Stimulated activated naive CD8-positive, alpha-beta T cell treated with anti-CD3 and anti-CD28 coated beads, Interleukin-15, Interleukin-2, amounts not matched to agents 100 ng/mL and 50 ng/mL, for 24 hours (primary cell): ENCODE results near the gene MINK1.

Experiments used
- H3K27ac Mint-ChIP-seq: one replicate; pipeline ENCODE4 v1.8.0; 2021; ENCODE audit warnings: mild to moderate bottlenecking, mixed read lengths
- H3K27me3 Mint-ChIP-seq: one replicate; pipeline ENCODE4 v1.8.0; 2021; ENCODE audit warnings: mixed read lengths
- H3K36me3 Mint-ChIP-seq: one replicate; pipeline ENCODE4 v1.8.0; 2021; ENCODE audit warnings: low read depth, mixed read lengths
- H3K4me1 Mint-ChIP-seq: one replicate; pipeline ENCODE4 v1.8.0; 2021; ENCODE audit warnings: low read depth, mixed read lengths
- H3K4me3 Mint-ChIP-seq: one replicate; pipeline ENCODE4 v1.8.0; 2021; ENCODE audit warnings: mild to moderate bottlenecking, mixed read lengths
- H3K9me3 Mint-ChIP-seq: one replicate; pipeline ENCODE4 v1.8.0; 2021; ENCODE audit warnings: mixed read lengths

MINK1 gene

DNA sequence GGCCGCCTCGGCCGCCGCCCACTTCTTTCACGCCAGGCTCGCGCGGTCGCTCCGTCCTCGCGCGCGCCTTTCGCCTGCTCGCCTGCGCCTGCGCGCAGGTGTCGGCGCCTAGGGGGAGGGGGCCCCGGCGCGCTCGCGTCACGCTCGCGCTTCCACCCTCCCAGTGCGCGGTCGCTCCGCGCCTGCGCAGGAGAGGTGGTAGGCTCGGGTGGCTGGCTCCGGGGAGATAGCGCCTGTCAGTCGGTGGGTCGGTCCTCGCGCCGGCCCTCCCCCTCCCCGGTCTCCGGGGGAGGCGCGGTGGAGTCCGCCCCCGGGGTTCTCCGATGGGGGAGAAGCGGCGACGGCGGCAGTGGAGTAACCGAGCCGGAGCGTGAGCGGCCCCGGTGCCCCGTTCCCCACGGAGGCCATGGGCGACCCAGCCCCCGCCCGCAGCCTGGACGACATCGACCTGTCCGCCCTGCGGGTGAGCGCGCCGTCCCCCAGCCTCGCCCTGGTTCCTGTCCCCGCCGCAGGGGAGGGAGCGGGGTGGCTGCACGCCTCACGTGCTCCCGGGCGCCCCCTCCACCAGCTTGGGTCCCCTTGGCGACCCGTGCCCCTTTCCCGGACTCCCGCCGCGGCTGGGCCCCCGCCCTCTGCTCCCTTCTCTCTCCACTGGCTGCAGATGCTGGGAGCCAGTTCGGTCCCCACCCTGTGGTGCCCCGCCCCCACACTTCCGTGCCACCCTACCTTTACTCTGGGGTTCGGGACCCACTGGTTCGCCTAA lies at the start of gene MINK1:
Gene MINK1 (plus strand): TSS at position 163 of the 763 bp plus-strand sequence. CDS start 244 bp downstream, at position 407.
- no peaks in the 10 kb centered on the region for H3K27me3 Mint-ChIP-seq
- peak within 1 kb of the TSS; percentile 96 for H3K27ac Mint-ChIP-seq
- no peaks in the 10 kb centered on the region for H3K9me3 Mint-ChIP-seq
- H3K4me3 Mint-ChIP-seq: peak within 1 kb of the TSS; percentile 89
- H3K4me1 Mint-ChIP-seq: peaks cover 40% of the 10 kb centered on the region
- H3K36me3 Mint-ChIP-seq: peaks cover 9% of the 10 kb centered on the region

DNA sequence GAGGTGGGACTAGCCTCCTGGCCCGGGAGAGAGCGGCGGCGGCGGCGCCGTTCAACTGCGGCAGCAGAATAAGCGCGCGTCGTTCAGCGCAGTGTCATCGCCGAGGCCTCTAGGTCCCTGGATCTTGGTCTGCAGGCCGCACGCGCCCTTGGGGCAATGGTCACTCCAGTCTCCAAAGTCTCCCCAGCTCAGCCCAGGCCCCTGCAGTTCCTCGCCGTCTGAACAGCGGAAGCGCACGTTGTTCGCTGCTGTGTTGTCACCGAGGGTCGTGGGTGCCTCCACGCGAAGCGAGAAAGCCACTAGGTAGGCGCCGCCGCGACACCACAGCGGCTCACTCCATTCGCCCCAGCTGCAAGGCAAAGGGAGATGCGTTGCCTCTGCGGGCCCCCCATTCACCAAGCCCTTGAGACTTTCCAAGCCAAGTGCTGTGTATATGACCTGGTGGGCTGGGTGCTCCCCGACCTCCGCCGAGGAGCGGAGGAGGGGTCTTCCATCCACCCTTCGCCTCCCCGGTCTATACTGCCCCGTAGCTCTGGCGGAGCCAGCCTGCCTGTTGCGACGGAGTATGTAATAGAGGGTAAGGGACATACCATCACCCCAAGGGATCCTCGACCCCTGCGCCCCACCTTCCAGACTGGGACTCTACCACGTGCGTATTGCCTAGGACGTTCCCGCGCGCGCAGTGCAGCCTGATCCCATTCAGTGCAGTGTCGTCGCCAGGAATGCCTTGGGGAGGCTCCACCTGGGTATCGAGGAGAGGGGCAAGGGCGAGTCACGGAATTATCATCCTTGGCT lies 47.6 kb upstream of the MINK1 start:
- peak overlapping the region; percentile 20 for H3K4me3 Mint-ChIP-seq

GRCh38 chr17:4786106-4786511 lies 47.0 kb upstream of the MINK1 start, which contains the start of gene VMO1:
VMO1 (minus strand) TSS chr17:4786364; CDS start chr17:4786352, 12 bp downstream.
- Mint-ChIP-seq H3K27ac (no peak within 1 kb of the TSS), H3K4me1 (peaks cover 29% of the 10 kb centered on the region), H3K4me3 (peak within 1 kb of the TSS; percentile 20), H3K9me3 (no peaks in the 10 kb centered on the region), H3K36me3 (no peaks in the 10 kb centered on the region), H3K27me3 (peaks cover 59% of the 10 kb centered on the region)

More for the DNA sequence above, 47.6 kb upstream of the MINK1 start:
- Mint-ChIP-seq H3K9me3 (no peaks in the 10 kb centered on the region), H3K27ac (no peak overlapping the region), H3K36me3 (no peaks in the 10 kb centered on the region), H3K27me3 (peaks cover 63% of the 10 kb centered on the region), H3K4me1 (peaks cover 23% of the 10 kb centered on the region)

DNA sequence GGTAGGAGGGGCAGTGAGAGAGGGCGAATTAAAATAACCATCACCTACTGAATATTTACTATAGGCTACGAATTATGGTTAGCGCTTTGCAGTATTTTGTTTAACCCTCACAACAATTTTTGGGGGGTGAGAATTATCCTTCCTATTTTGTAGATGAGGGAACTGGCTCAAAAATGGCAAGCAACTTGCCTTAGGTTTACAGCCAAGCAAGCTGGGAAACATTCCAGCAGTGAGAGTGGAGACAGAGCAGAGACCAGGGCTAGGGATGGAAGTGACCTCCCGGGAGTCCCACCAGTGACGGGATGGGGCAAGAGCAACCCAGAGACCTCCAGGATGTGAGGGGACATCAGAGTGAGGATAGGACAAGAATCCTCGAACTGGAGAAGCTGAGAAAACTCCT lies 46.6 kb upstream of the MINK1 start:
- H3K27me3 Mint-ChIP-seq: peaks cover 59% of the 10 kb centered on the region
- H3K27ac Mint-ChIP-seq: no peak overlapping the region
- no peaks in the 10 kb centered on the region for H3K9me3 Mint-ChIP-seq
- H3K4me3 Mint-ChIP-seq: no peak overlapping the region
- peaks cover 32% of the 10 kb centered on the region for H3K4me1 Mint-ChIP-seq
- H3K36me3 Mint-ChIP-seq: no peaks in the 10 kb centered on the region

GRCh38 chr17:4788159-4788806 lies 44.9 kb upstream of the MINK1 start:
- no peak overlapping the region for H3K27ac Mint-ChIP-seq
- H3K4me1 Mint-ChIP-seq: peaks cover 32% of the 10 kb centered on the region
- H3K27me3 Mint-ChIP-seq: peaks cover 50% of the 10 kb centered on the region

DNA sequence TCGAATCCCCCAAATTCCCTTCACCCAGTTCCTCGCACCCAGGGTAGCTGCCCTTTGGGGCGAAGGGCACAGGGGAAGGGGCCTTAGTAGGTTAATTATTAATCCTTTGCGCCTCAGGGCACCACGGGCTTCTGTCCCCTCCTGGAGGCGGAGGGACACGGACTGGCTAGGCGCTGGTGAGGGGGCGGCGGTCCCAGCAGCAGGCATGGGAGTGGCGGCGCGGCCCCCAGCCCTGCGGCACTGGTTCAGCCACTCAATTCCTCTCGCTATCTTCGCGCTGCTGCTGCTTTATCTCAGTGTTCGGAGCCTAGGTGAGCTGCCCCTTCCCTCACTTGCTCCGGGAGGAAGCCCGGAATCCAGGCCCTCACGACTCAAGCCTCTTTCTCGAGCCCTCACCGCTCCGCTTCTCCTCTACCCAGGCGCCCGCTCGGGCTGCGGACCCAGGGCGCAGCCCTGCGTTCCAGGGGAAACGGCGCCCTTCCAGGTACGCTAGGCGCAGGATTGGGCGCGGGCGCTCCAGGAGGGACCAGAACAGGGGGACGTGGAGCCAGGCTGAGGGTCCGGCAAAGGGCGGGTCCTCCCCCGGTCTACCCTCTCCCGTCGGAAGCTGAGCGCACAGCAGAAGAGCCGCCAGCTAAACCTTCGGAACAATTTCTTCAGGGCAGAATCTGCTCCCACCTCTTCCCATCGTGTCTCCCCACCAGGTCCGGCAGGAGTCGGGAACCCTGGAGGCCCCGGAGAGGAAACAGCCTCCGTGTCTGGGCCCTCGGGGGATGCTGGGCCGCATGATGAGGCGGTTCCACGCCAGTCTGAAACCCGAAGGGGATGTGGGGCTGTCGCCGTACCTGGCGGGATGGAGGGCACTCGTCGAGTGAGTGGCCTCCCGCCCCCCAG lies 44.1 kb upstream of the MINK1 start, which contains the start of gene GLTPD2:
Gene GLTPD2 (plus strand): TSS at position 158 of the 894 bp plus-strand sequence. CDS start 48 bp downstream, at position 206.
- Mint-ChIP-seq H3K4me1 (peaks cover 32% of the 10 kb centered on the region), H3K27ac (no peak within 1 kb of the TSS), H3K27me3 (peaks cover 46% of the 10 kb centered on the region), H3K36me3 (no peaks in the 10 kb centered on the region), H3K4me3 (peak within 1 kb of the TSS; percentile 78), H3K9me3 (no peaks in the 10 kb centered on the region)

More at GRCh38 chr17:4788159-4788806, 44.9 kb upstream of the MINK1 start:
- Mint-ChIP-seq H3K36me3 (no peaks in the 10 kb centered on the region), H3K9me3 (no peaks in the 10 kb centered on the region), H3K4me3 (peak overlapping the region; percentile 38)

DNA sequence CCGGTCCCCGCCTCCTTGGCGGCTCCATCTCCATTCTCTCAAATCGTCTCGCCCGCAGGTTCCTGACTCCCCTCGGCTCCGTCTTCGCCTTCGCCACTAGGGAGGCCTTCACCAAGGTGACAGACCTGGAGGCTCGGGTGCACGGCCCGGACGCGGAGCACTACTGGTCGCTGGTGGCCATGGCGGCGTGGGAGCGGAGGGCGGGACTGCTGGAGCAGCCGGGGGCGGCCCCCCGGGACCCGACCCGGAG lies 43.5 kb upstream of the MINK1 start:
- Mint-ChIP-seq H3K4me3 (peak overlapping the region; percentile 78), H3K9me3 (no peaks in the 10 kb centered on the region), H3K4me1 (peaks cover 32% of the 10 kb centered on the region), H3K27me3 (peaks cover 40% of the 10 kb centered on the region), H3K27ac (no peak overlapping the region), H3K36me3 (no peaks in the 10 kb centered on the region)

DNA sequence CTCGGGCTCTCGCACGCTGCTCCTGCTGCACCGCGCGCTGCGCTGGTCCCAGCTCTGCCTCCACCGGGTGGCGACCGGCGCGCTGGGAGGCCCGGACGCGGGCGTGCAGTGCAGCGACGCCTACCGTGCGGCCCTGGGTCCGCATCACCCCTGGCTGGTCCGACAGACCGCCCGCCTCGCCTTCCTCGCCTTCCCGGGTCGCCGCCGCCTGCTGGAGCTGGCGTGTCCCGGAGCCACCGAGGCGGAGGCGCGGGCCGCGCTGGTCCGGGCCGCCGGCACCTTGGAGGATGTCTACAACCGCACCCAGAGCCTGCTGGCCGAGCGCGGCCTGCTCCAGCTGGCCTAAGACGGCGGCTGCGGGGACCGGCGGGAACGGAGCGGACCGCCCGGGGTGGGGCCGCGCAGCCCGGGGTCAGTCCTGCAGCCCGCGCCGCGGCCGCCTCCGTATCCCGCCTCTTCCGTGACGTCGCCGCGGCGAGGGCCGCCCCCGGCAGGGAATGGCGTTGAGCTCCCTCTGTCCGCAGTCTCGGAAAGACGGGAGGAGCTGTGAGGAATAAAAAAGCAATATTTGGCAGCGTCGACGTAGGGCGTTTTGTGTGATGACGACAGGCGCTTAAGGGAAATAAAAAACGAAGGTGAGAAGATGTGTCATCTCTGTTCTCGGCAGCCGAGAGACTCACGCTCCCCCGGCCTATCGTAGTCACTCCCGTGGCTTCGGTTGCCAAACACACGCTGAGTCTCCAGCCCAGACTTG lies 43.0 kb upstream of the MINK1 start:
- no peaks in the 10 kb centered on the region for H3K36me3 Mint-ChIP-seq
- H3K4me3 Mint-ChIP-seq: peak overlapping the region; percentile 78
- H3K9me3 Mint-ChIP-seq: no peaks in the 10 kb centered on the region
- peaks cover 37% of the 10 kb centered on the region for H3K27me3 Mint-ChIP-seq
- H3K4me1 Mint-ChIP-seq: peaks cover 32% of the 10 kb centered on the region
- H3K27ac Mint-ChIP-seq: peak overlapping the region; percentile 70

- Mint-ChIP-seq H3K9me3 (no peaks in the 10 kb centered on the region), H3K27ac (peak overlapping the region; percentile 70), H3K4me3 (peak overlapping the region; percentile 75), H3K27me3 (peaks cover 33% of the 10 kb centered on the region), H3K36me3 (no peaks in the 10 kb centered on the region), H3K4me1 (peaks cover 27% of the 10 kb centered on the region)
These were observed 42.4 kb upstream of the MINK1 start for GRCh38 chr17:4790705-4791088.

DNA sequence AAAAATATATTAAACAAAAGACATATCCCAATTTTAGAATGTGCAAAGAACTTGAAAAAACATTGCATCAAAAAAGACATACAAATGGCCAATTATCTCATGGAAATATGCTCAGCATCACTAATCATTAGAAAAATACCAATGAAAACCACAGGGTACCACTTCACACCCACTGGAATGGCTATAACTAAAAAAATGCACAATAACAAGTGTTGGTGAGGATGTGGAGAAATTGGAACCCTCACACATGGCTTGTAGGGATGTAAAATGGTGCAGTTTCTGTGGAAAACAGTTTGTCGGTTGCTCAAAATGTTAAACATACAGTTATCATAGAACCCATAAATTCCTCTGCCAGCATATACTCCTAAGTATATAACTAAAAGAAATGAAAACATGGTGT lies 38.0 kb upstream of the MINK1 start:
- Mint-ChIP-seq H3K4me3 (peak overlapping the region; percentile 100), H3K27ac (peak overlapping the region; percentile 98), H3K9me3 (no peaks in the 10 kb centered on the region), H3K4me1 (peaks cover 24% of the 10 kb centered on the region), H3K27me3 (peaks cover 4% of the 10 kb centered on the region), H3K36me3 (peaks cover 14% of the 10 kb centered on the region)

DNA sequence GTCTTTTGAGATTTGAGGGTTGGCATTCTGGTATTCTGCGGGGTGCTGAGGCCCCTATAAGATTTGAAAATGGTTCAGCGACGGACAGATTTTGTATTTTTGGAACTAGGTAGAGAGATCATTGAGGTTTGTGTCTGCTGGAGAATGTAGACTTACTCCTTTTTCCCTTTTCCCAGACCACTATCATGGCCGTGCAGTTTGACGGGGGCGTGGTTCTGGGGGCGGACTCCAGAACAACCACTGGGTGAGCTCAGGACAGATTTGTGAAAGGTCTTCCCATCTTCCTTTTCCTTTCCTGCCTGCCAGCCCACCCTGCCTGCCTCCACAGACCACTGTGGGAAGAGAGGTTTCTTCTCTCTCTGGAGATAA lies 36.6 kb upstream of the MINK1 start:
- Mint-ChIP-seq H3K4me1 (peaks cover 21% of the 10 kb centered on the region), H3K36me3 (peaks cover 22% of the 10 kb centered on the region), H3K27me3 (peaks cover 4% of the 10 kb centered on the region), H3K27ac (peak overlapping the region; percentile 98), H3K9me3 (no peaks in the 10 kb centered on the region), H3K4me3 (peak overlapping the region; percentile 100)

DNA sequence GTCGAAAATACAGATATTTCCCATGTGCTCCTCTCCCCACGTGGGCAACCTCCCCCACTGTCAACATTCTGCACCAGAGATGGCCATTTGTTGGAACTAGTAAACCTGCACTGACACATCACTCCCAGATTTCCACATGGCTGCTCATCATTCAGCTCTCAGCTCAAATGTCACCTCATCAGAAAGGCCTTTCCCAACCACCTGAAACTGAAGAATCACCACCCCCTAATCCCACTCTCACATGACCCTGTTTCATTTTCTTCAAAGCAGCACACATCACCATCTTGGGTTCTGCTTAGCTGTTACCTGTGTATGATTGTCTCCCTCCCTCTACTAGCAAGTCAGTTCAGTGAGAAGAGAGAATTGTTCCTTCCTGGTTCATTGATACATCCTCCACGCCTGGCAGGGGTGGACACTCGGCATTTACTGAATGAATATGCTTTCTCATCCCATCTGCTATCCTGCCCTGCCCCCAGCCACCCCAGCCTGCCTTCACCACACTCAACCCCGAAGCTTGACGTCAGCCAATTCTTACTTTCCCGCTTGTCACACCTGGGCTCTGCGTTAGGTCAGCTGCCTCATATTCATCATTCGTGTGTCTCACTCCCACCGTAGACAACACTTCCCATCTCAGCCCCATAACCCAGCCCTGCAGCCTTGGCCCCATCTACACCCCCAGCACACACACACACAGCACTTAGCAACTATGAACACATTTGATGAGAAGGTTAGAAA lies 32.5 kb upstream of the MINK1 start:
- Mint-ChIP-seq H3K4me1 (peaks cover 21% of the 10 kb centered on the region), H3K27me3 (no peaks in the 10 kb centered on the region), H3K9me3 (no peaks in the 10 kb centered on the region), H3K36me3 (peaks cover 22% of the 10 kb centered on the region), H3K4me3 (no peak overlapping the region), H3K27ac (peak overlapping the region; percentile 10)

DNA sequence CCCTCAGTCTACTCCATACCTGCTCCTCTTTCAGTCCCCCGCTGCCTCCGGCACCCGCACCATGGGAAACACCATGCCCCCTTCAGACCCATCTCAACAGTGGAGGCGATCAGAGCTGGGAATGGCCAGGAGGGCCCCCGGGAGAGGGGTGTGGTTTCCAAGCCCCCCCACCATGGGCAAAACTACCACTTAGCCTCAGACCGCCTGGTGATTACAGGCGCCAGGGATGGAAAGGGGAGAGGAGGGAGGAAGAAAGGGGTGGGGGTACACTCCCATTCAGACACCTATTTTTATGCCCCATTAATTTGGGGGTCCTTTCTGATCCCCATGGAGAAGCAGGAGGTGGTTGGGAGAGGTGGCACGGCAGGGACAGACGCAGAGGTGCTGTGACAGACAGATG lies 30.9 kb upstream of the MINK1 start, which contains the start of gene C17orf114:
Gene C17orf114 (minus strand): TSS at position 101 of the 400 bp plus-strand sequence.
- Mint-ChIP-seq H3K4me1 (peaks cover 15% of the 10 kb centered on the region), H3K4me3 (no peak within 1 kb of the TSS), H3K36me3 (peaks cover 22% of the 10 kb centered on the region), H3K9me3 (no peaks in the 10 kb centered on the region), H3K27ac (no peak within 1 kb of the TSS), H3K27me3 (no peaks in the 10 kb centered on the region)
